ENCODE results near the gene FTSJ3.
"Not testable (repeated sequence)": the region's sequence is repeated elsewhere in the genome, so short reads cannot be mapped to it uniquely, and the experiment has no call there.

Gene FTSJ3

DNA sequence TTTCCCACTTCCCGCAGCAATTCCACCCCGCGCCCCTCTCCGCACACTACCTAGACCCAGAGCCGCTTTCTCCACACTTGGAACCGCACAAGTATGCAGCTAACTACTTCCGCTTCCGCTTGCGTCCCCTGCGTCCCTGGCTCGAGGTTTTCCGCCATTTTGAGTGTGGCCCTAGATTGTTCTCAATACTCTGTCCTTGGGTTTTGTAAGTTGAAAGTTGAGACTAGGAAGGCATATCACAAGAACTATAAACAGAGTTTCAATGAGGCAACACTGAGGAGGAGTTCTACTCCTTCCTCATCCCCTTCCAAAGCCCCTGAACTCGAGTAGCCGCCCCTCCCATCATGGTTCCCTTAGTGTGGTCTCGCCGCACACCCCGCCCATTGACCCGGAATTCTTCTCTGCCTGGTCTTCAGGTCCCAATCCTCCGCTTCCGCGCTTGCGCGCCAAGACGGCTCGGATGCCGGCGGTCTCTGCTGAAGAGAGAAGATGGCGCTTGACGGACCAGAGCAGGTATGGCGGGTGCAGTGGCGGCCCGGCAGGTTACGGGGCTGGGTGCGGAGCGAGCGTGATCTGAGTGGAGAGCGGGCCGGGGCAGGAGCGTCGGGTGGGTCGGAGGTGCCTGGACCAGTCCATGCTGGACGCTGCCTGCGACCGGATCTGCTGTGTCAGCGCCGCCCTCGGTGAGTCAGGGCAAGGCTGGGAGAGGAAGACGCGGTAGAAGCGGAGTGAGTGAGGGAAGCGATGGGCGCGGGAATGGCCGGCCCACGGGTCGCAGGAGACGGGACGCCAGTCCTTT, at the start of gene FTSJ3, which contains the start of gene PSMC5:
TSS of gene FTSJ3 (minus strand) at position 662 of the 799 bp plus-strand sequence. CDS start 761 bp downstream, outside the sequence.
TSS of gene PSMC5 (plus strand) at position 430 of the 799 bp plus-strand sequence. CDS start at position 490, 60 bp downstream.
- H2AFZ ChIP-seq (ENCODE audit: low read length): peak within 1 kb of the TSS; percentile 34
- peak within 1 kb of the TSS; percentile 88 for H3K4me3 ChIP-seq (ENCODE audit: low read length)
- H3K4me2 ChIP-seq (ENCODE audit: low read depth, low read length): peak within 1 kb of the TSS; percentile 84
- H3F3A ChIP-seq (ENCODE audit: insufficient read depth, low read length): no peaks in the 10 kb centered on the region
- no peaks in the 10 kb centered on the region for H4K20me1 ChIP-seq (ENCODE audit: insufficient read depth, low read length)
- H3K9ac ChIP-seq (ENCODE audit: low read length): peak within 1 kb of the TSS; percentile 83
- no peaks in the 10 kb centered on the region for H3K9me2 ChIP-seq (replicated peaks; ENCODE audit: insufficient read depth, low read length)
- peak within 1 kb of the TSS; percentile 74 for H3K27ac ChIP-seq (ENCODE audit: low read length)
- H3K27me3 ChIP-seq (replicated peaks; ENCODE audit: insufficient read depth, low read length): no peaks in the 10 kb centered on the region
- peaks cover 7% of the 10 kb centered on the region; the same call in 1 of the 2 replicates for H3K36me3 ChIP-seq (replicated peaks; ENCODE audit: insufficient read depth, low read length)
- H3K79me2 ChIP-seq (ENCODE audit: low read length): peaks cover 73% of the 10 kb centered on the region
- peaks cover 18% of the 10 kb centered on the region for H3K4me1 ChIP-seq (ENCODE audit: low read length)
- no peaks in the 10 kb centered on the region for H3K9me3 ChIP-seq (replicated peaks; ENCODE audit: insufficient read depth, low read length)
- peak; percentile 95 for DNase-seq
- no peak for TF ChIP-seq EZH2phosphoT487 (IDR thresholded peaks at IDR 0.05; ENCODE audit: low read length)
- TF ChIP-seq, protein P1, sequence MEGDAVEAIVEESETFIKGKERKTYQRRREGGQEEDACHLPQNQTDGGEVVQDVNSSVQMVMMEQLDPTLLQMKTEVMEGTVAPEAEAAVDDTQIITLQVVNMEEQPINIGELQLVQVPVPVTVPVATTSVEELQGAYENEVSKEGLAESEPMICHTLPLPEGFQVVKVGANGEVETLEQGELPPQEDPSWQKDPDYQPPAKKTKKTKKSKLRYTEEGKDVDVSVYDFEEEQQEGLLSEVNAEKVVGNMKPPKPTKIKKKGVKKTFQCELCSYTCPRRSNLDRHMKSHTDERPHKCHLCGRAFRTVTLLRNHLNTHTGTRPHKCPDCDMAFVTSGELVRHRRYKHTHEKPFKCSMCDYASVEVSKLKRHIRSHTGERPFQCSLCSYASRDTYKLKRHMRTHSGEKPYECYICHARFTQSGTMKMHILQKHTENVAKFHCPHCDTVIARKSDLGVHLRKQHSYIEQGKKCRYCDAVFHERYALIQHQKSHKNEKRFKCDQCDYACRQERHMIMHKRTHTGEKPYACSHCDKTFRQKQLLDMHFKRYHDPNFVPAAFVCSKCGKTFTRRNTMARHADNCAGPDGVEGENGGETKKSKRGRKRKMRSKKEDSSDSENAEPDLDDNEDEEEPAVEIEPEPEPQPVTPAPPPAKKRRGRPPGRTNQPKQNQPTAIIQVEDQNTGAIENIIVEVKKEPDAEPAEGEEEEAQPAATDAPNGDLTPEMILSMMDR (IDR thresholded peaks at IDR 0.05; ENCODE audit: low read length): peak; percentile 49

GRCh38 chr17:63874693-63875092, 47.2 kb upstream of the FTSJ3 start:
- not testable (repeated sequence) for H3K9me3 ChIP-seq (replicated peaks; ENCODE audit: insufficient read depth, low read length); DNase-seq; H3F3A ChIP-seq (ENCODE audit: insufficient read depth, low read length); H3K36me3 ChIP-seq (replicated peaks; ENCODE audit: insufficient read depth, low read length); H3K27ac ChIP-seq (ENCODE audit: low read length); H3K4me2 ChIP-seq (ENCODE audit: low read depth, low read length); H3K27me3 ChIP-seq (replicated peaks; ENCODE audit: insufficient read depth, low read length); H3K9me2 ChIP-seq (replicated peaks; ENCODE audit: insufficient read depth, low read length); H3K4me3 ChIP-seq (ENCODE audit: low read length); H3K9ac ChIP-seq (ENCODE audit: low read length); H4K20me1 ChIP-seq (ENCODE audit: insufficient read depth, low read length); H3K79me2 ChIP-seq (ENCODE audit: low read length); H2AFZ ChIP-seq (ENCODE audit: low read length); H3K4me1 ChIP-seq (ENCODE audit: low read length)

DNA sequence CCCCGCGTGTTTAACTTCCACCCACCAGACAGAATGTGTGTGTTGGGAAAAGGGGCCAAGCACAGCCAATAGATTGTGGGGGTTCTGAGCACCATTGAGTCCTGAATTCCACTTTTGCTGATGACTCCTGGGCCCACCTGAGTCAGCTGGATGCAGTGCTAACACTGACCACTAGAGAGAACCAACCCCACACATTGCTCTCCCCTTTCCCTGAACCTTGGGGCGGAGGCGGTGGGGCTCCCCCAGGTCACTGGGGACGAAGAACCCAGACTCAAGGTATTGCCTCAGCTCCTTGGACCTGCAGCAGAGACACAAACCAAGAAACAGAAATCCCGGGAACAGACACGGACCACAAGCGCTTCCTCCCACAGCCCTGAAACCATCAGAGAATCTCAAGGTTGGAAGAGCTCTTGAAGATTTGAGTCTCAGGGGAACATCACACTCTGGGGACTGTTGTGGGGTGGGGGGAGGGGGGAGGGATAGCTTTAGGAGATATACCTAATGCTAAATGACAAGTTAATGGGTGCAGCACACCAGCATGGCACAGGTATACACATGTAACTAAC, 46.7 kb upstream of the FTSJ3 start:
- not testable (repeated sequence) for H3F3A ChIP-seq (ENCODE audit: insufficient read depth, low read length); H3K9me3 ChIP-seq (replicated peaks; ENCODE audit: insufficient read depth, low read length); DNase-seq; H3K36me3 ChIP-seq (replicated peaks; ENCODE audit: insufficient read depth, low read length); H3K4me1 ChIP-seq (ENCODE audit: low read length); H3K79me2 ChIP-seq (ENCODE audit: low read length); H3K4me2 ChIP-seq (ENCODE audit: low read depth, low read length); H3K27me3 ChIP-seq (replicated peaks; ENCODE audit: insufficient read depth, low read length); H3K9ac ChIP-seq (ENCODE audit: low read length); H2AFZ ChIP-seq (ENCODE audit: low read length); H3K9me2 ChIP-seq (replicated peaks; ENCODE audit: insufficient read depth, low read length); H3K27ac ChIP-seq (ENCODE audit: low read length); H3K4me3 ChIP-seq (ENCODE audit: low read length); H4K20me1 ChIP-seq (ENCODE audit: insufficient read depth, low read length)

DNA sequence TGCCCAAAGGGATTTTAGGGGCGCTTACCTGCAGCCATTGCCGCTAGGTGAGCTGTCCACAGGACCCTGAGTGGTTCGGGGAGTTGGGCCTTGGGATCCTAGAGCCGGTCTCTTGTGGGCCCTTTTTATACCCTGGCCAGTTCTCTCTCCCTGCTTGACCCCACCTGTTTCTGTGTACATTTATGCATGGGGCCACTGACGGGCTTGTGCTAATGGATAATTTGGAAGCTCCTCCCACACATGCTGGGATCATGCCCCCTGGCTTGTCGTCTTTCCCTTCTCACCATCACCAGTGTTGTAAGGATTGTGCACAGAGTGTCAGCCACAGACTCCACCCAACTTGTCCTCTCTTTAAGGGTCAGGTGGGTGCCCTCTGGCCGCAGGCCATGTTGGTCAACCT, 46.1 kb upstream of the FTSJ3 start, which contains the start of gene CSH2:
TSS of gene CSH2 (minus strand) at position 101 of the 400 bp plus-strand sequence. CDS start at position 38, 63 bp downstream.
- H3K9me2 ChIP-seq (replicated peaks; ENCODE audit: insufficient read depth, low read length); H3K9ac ChIP-seq (ENCODE audit: low read length); H3K4me2 ChIP-seq (ENCODE audit: low read depth, low read length); H3K4me3 ChIP-seq (ENCODE audit: low read length); H2AFZ ChIP-seq (ENCODE audit: low read length); H3K27ac ChIP-seq (ENCODE audit: low read length); DNase-seq; H3F3A ChIP-seq (ENCODE audit: insufficient read depth, low read length); H4K20me1 ChIP-seq (ENCODE audit: insufficient read depth, low read length); H3K79me2 ChIP-seq (ENCODE audit: low read length); H3K36me3 ChIP-seq (replicated peaks; ENCODE audit: insufficient read depth, low read length); H3K9me3 ChIP-seq (replicated peaks; ENCODE audit: insufficient read depth, low read length); H3K27me3 ChIP-seq (replicated peaks; ENCODE audit: insufficient read depth, low read length); H3K4me1 ChIP-seq (ENCODE audit: low read length): not testable (repeated sequence)

DNA sequence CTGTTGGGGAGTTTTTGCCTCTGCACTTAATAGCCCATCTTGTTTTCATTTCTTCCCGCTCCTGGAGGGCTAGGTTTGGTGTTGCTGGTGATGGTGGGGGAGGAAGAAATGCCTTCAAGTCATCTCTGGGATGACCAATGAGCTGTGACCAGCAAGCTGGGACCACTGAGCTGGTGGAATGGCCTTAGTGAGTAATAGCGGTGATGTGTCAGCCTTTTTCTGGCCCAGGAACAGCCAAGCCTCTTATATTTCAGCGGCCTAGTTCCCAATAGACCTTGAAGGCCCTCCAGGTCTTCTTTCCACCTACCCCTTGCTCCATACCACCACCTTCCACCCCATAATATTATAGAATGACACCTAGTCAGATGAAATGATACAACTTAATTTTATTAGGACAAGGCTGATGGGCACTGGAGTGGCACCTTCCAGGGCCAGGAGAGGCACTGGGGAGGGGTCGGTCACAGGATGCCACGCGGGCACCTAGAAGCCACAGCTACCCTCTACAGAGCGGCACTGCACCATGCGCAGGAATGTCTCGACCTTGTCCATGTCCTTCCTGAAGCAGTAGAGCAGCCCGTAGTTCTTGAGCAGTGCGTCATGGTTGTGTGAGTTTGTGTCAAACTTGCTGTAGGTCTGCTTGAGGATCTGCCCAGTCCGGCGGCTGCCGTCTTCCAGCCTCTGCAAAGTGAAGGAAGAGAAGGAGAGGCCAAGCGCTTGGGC, 44.3 kb upstream of the FTSJ3 start:
- H3K4me1 ChIP-seq (ENCODE audit: low read length); H3K9me2 ChIP-seq (replicated peaks; ENCODE audit: insufficient read depth, low read length); H3K27ac ChIP-seq (ENCODE audit: low read length); H3K36me3 ChIP-seq (replicated peaks; ENCODE audit: insufficient read depth, low read length); DNase-seq; H3F3A ChIP-seq (ENCODE audit: insufficient read depth, low read length); H4K20me1 ChIP-seq (ENCODE audit: insufficient read depth, low read length); H3K4me2 ChIP-seq (ENCODE audit: low read depth, low read length); H2AFZ ChIP-seq (ENCODE audit: low read length); H3K79me2 ChIP-seq (ENCODE audit: low read length); H3K9me3 ChIP-seq (replicated peaks; ENCODE audit: insufficient read depth, low read length); H3K27me3 ChIP-seq (replicated peaks; ENCODE audit: insufficient read depth, low read length); H3K4me3 ChIP-seq (ENCODE audit: low read length); H3K9ac ChIP-seq (ENCODE audit: low read length): not testable (repeated sequence)

GRCh38 chr17:63870292-63870665, 42.8 kb upstream of the FTSJ3 start:
- H3K4me2 ChIP-seq (ENCODE audit: low read depth, low read length): not testable (repeated sequence)

More at GRCh38 chr17:63870292-63870665, 42.8 kb upstream of the FTSJ3 start:
- H3K9me2 ChIP-seq (replicated peaks; ENCODE audit: insufficient read depth, low read length); H3K9me3 ChIP-seq (replicated peaks; ENCODE audit: insufficient read depth, low read length); DNase-seq; H4K20me1 ChIP-seq (ENCODE audit: insufficient read depth, low read length); H3F3A ChIP-seq (ENCODE audit: insufficient read depth, low read length); H3K27me3 ChIP-seq (replicated peaks; ENCODE audit: insufficient read depth, low read length); H3K27ac ChIP-seq (ENCODE audit: low read length); H3K36me3 ChIP-seq (replicated peaks; ENCODE audit: insufficient read depth, low read length); H3K79me2 ChIP-seq (ENCODE audit: low read length); H3K9ac ChIP-seq (ENCODE audit: low read length); H3K4me1 ChIP-seq (ENCODE audit: low read length); H3K4me3 ChIP-seq (ENCODE audit: low read length); H2AFZ ChIP-seq (ENCODE audit: low read length): not testable (repeated sequence)
